HL-60 (cell line): ENCODE results near the gene RGS19.

ENCODE experiments used
- DNase-seq, 2 experiments: peaks; one replicate each; pipeline ENCODE4 v3.0.0-alpha.2; 2010 to 2020; ENCODE audit warnings: low read depth in 1 of 2, low spot score in 1 of 2
- H3K27ac ChIP-seq: fragments of 250-450 bp; sonication (Bioruptor Pico); replicated peaks from 2 replicates; pipeline ENCODE4 v1.5.1; 2020; ENCODE audit warnings: mild to moderate bottlenecking, moderate library complexity
- H3K27me3 ChIP-seq: fragments of 250-450 bp; sonication (Bioruptor Pico); 2 replicates; pipeline ENCODE4 v1.5.1; 2021; ENCODE audit warnings: mild to moderate bottlenecking, moderate library complexity; ENCODE audit not compliant: insufficient read depth, poor library complexity, severe bottlenecking
- H3K4me3 ChIP-seq: replicated peaks from 2 replicates; pipeline ENCODE4 v1.5.1; 2011; ENCODE audit warnings: mild to moderate bottlenecking, control low read depth, low read length; ENCODE audit not compliant: insufficient read depth
- GABPA ChIP-seq: IDR thresholded peaks from 2 replicates; pipeline ENCODE4 v1.6.1; 2012; ENCODE audit warnings: low read depth
- POLR2AphosphoS5 ChIP-seq: IDR thresholded peaks from 2 replicates; pipeline ENCODE4 v1.6.1; 2012; ENCODE audit warnings: low read depth
- REST ChIP-seq: IDR thresholded peaks from 2 replicates; pipeline ENCODE4 v1.6.1; 2012; ENCODE audit warnings: low read depth; ENCODE audit not compliant: insufficient replicate concordance
- SPI1 ChIP-seq: IDR thresholded peaks from 2 replicates; pipeline ENCODE4 v1.6.1; 2012; ENCODE audit warnings: low read depth, mild to moderate bottlenecking, borderline replicate concordance
- TF ChIP-seq, protein P1 (sequence below): IDR thresholded peaks from one replicate; pipeline ENCODE4 v1.5.1; 2011; ENCODE audit warnings: low read length, control low read depth, inconsistent platforms; ENCODE audit not compliant: insufficient read depth

RGS19 gene

GRCh38 chr20:64035933-64036345, 43.4 kb downstream of the RGS19 start, which contains the start of gene C20orf204:
TSS of gene C20orf204 (plus strand) at chr20:64036182. CDS start at chr20:64036324, 142 bp downstream.
- H3K27me3 ChIP-seq, result peaks cover 6% of the 10 kb centered on the region
- no peak for DNase-seq
- no peak within 1 kb of the TSS for H3K27ac ChIP-seq
- no peak for TF ChIP-seq GABPA
- no peak within 1 kb of the TSS for H3K4me3 ChIP-seq

DNA sequence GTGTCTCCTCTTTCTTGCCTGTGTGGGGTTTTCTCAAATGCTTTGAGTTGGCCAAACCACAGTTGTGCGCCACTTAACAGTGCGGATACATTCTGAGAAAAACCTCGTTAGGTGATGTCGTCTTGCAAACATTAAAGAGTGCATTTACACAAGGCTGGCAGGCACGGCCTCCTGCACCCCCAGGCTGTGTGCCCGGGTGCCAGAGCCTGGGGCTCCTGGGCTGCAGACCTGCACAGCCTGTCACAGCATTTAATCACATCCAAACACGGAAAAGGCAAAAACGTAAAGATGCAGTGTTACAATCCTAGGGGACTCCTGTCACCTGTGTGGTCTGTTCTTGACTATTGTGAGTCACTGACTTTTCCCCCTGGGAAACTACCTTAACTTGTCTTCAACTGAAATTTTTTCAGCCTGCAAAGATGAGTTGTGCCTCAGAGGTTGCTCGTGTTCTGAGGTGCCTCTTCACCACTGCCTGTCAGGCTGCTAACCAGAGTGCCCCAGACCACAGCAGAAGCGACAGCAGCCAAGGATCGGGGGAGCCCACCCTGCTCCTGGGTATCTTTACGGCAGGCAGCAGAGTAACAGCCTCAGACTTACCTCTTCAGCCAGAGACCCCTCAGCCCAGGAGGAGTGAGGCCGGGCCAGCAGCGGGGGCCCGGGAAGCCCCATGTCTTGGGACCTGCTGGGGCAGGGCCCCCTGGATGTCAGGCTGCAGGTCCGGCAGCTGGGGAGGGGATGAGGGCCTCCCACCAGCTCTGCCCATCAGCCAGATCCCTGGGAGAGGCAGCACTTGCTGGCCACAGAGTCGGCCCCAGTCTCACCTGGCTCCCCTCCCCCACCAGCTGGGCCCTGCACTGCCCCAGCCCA, 44.0 kb downstream of the RGS19 start:
- Histone ChIP-seq H3K27me3 (peaks cover 6% of the 10 kb centered on the region), H3K4me3 (no peak overlapping the region), H3K27ac (no peak overlapping the region)
- no peak for DNase-seq
- no peak for TF ChIP-seq GABPA
- no peak for TF ChIP-seq REST
- TF ChIP-seq POLR2AphosphoS5, result no peak
- TF ChIP-seq, protein P1, sequence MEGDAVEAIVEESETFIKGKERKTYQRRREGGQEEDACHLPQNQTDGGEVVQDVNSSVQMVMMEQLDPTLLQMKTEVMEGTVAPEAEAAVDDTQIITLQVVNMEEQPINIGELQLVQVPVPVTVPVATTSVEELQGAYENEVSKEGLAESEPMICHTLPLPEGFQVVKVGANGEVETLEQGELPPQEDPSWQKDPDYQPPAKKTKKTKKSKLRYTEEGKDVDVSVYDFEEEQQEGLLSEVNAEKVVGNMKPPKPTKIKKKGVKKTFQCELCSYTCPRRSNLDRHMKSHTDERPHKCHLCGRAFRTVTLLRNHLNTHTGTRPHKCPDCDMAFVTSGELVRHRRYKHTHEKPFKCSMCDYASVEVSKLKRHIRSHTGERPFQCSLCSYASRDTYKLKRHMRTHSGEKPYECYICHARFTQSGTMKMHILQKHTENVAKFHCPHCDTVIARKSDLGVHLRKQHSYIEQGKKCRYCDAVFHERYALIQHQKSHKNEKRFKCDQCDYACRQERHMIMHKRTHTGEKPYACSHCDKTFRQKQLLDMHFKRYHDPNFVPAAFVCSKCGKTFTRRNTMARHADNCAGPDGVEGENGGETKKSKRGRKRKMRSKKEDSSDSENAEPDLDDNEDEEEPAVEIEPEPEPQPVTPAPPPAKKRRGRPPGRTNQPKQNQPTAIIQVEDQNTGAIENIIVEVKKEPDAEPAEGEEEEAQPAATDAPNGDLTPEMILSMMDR, result no peak
- TF ChIP-seq SPI1, result no peak

DNA sequence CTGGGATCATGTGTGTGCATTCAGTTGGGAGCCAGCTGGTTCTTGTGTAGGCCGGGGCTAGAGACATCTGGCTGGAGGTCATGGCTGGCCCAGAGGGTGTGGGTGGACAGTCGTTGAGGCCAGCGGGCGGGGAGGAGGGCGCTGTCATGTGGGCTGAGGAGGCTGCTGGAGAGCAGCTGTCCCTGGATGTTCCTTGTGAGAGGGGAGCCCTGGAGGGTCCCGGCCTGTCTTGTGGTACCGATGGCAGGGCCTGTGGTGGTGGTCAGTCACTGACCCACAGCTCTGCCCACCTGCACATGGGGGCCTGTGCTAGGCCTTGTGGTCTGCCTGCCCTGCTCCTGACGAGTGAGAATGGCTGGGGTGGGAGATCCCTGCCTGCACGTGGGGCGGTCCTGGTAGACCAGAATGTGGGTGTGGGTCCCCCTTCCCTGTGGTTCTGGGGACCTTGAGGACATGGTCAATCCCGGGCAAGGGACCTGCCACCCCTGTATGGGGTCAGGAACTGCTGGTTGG, 45.3 kb downstream of the RGS19 start:
- peaks cover 6% of the 10 kb centered on the region for H3K27me3 ChIP-seq
- H3K4me3 ChIP-seq, result no peak overlapping the region
- H3K27ac ChIP-seq, result no peak overlapping the region
- TF ChIP-seq SPI1, result no peak
- no peak for TF ChIP-seq GABPA
- no peak for TF ChIP-seq REST
- TF ChIP-seq, protein P1, result no peak
- no peak for TF ChIP-seq POLR2AphosphoS5
- no peak for DNase-seq

GRCh38 chr20:64032706-64033624, 46.4 kb downstream of the RGS19 start:
- Histone ChIP-seq H3K27ac (no peak overlapping the region), H3K4me3 (no peak overlapping the region), H3K27me3 (peaks cover 6% of the 10 kb centered on the region)
- TF ChIP-seq, protein P1, result no peak
- no peak for TF ChIP-seq POLR2AphosphoS5
- no peak for TF ChIP-seq GABPA
- TF ChIP-seq SPI1, result no peak
- TF ChIP-seq REST, result no peak
- no peak for DNase-seq
